Measurements from ENCODE around the gene GLRX2.

The GLRX2 gene

DNA sequence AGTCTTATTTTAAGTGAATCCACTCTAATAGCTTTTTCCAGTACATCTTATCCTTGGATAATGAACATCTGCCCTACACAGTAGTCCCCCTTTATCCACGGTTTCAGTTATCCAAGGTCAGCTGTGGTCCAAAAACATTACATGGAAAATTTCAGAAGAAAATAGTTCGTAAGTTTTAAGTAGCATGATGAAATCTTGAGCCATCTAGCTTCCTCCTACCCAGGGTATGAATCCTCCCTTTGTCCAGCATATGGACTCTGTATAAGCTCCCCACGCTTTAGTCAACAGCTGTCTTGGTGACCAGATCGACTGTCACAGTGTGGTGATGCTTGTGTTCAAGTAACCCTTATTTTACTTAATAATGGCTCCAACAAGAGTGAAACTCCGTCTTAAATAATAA is 2.6 kb downstream of the GLRX2 start:
- Histone ChIP-seq H3K9me3 (ENCODE audit: insufficient read depth, low read length) (no peaks in the 10 kb centered on the region), H3K36me3 (ENCODE audit: insufficient read depth, insufficient read length, low read length) (peaks cover 33% of the 10 kb centered on the region), H3K9ac (ENCODE audit: insufficient read length, low read depth) (no peak overlapping the region), H3K27me3 (ENCODE audit: insufficient read depth, insufficient read length) (peaks cover 14% of the 10 kb centered on the region), H3K4me1 (ENCODE audit: insufficient read depth, insufficient read length) (no peaks in the 10 kb centered on the region), H3K4me3 (ENCODE audit: insufficient read length, low read depth) (no peak overlapping the region)
- DNase-seq (ENCODE audit: low read depth, low spot score), result no peak
- TF ChIP-seq ZNF274 (IDR thresholded peaks at IDR 0.05; ENCODE audit: low read depth, low read length), result no peak
- no peak for TF ChIP-seq YY1 (IDR thresholded peaks at IDR 0.05; ENCODE audit: insufficient read depth, insufficient read length)
- TF ChIP-seq SUZ12 (IDR thresholded peaks at IDR 0.05; ENCODE audit: extremely low read depth, insufficient read depth, insufficient read length), result no peak

DNA sequence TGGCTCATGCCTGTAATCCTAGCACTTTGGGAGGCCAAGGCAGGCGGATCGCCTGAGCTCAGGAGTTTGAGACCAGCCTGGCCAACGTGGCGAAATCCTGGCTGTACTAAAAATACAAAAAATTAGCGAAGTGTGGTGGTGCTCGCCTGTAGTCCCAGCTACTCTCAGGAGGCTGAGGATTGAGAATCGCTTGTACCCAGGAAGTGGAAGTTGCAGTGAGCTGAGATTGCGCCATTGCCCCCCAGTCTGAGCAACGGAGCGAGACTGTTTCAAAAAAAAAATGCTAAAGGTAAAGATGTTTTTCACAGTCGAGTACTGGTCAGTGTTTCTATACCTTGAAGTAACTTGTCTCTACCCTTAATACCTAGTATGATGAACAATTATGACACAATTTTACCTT is 11.1 kb downstream of the GLRX2 start:
- Histone ChIP-seq H3K36me3 (ENCODE audit: insufficient read depth, insufficient read length, low read length) (peaks cover 67% of the 10 kb centered on the region), H3K4me3 (ENCODE audit: insufficient read length, low read depth) (no peak overlapping the region), H3K9me3 (ENCODE audit: insufficient read depth, low read length) (no peaks in the 10 kb centered on the region), H3K4me1 (ENCODE audit: insufficient read depth, insufficient read length) (no peaks in the 10 kb centered on the region), H3K9ac (ENCODE audit: insufficient read length, low read depth) (no peak overlapping the region), H3K27me3 (ENCODE audit: insufficient read depth, insufficient read length) (no peaks in the 10 kb centered on the region)
- DNase-seq (ENCODE audit: low read depth, low spot score), result no peak
- no peak for TF ChIP-seq ZNF274 (IDR thresholded peaks at IDR 0.05; ENCODE audit: low read depth, low read length)
- no peak for TF ChIP-seq YY1 (IDR thresholded peaks at IDR 0.05; ENCODE audit: insufficient read depth, insufficient read length)

DNA sequence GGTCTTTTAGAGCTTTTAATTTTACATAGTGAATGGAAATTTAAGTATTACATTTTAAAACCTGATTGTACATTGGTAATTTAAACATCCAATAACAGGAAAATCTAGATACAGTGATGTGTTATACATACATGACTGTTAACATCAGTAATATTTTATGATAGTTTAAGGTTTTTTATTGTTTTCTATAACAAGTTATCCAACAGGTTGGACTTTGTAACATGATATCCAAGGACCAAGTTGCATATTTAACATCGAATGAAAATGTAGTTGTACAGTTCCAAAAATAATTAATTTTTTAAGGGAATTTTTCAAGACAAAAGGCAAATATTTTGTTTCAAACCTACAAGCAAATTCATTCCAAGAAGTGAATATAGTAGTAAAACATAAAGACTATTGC is 14.3 kb downstream of the GLRX2 start:
- H3K36me3 ChIP-seq (ENCODE audit: insufficient read depth, insufficient read length, low read length), result peaks cover 50% of the 10 kb centered on the region
- TF ChIP-seq YY1 (IDR thresholded peaks at IDR 0.05; ENCODE audit: insufficient read depth, insufficient read length) (no peak), SUZ12 (IDR thresholded peaks at IDR 0.05; ENCODE audit: extremely low read depth, insufficient read depth, insufficient read length) (no peak), ZNF274 (IDR thresholded peaks at IDR 0.05; ENCODE audit: low read depth, low read length) (no peak)

DNA sequence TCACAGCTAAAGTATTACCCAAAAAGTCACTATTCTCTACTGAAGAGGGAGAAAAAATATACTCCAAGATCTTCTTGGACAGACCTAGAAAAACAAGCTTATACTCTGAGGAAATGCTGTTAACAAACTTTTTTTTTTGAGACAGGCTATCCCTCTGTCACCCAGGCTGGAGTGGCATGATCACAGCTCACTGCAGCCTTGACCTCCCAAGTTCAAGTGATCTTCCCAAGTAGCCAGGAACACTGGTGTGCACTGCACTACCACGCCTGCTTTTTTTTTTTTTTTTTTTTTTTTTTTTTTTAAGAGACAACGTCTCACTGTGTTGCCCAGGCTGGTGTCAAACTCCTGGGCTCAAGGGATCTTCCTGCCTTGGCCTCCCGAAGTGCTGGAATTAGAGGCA is 17.3 kb downstream of the GLRX2 start:
- no peaks in the 10 kb centered on the region for H3K4me1 ChIP-seq (ENCODE audit: insufficient read depth, insufficient read length)
- DNase-seq (ENCODE audit: low read depth, low spot score), result no peak
- no peaks in the 10 kb centered on the region for H3K27me3 ChIP-seq (ENCODE audit: insufficient read depth, insufficient read length)
- TF ChIP-seq ZNF274 (IDR thresholded peaks at IDR 0.05; ENCODE audit: low read depth, low read length), result no peak
- TF ChIP-seq YY1 (IDR thresholded peaks at IDR 0.05; ENCODE audit: insufficient read depth, insufficient read length), result no peak
- TF ChIP-seq SUZ12 (IDR thresholded peaks at IDR 0.05; ENCODE audit: extremely low read depth, insufficient read depth, insufficient read length), result no peak
- H3K36me3 ChIP-seq (ENCODE audit: insufficient read depth, insufficient read length, low read length), result peaks cover 61% of the 10 kb centered on the region
- H3K9me3 ChIP-seq (ENCODE audit: insufficient read depth, low read length), result no peaks in the 10 kb centered on the region
- no peak overlapping the region for H3K4me3 ChIP-seq (ENCODE audit: insufficient read length, low read depth)
- H3K9ac ChIP-seq (ENCODE audit: insufficient read length, low read depth), result no peak overlapping the region

More for the DNA sequence above, 14.3 kb downstream of the GLRX2 start:
- Histone ChIP-seq H3K4me1 (ENCODE audit: insufficient read depth, insufficient read length) (no peaks in the 10 kb centered on the region), H3K9ac (ENCODE audit: insufficient read length, low read depth) (no peak overlapping the region), H3K9me3 (ENCODE audit: insufficient read depth, low read length) (no peaks in the 10 kb centered on the region), H3K27me3 (ENCODE audit: insufficient read depth, insufficient read length) (no peaks in the 10 kb centered on the region), H3K4me3 (ENCODE audit: insufficient read length, low read depth) (no peak overlapping the region)
- DNase-seq (ENCODE audit: low read depth, low spot score), result no peak

DNA sequence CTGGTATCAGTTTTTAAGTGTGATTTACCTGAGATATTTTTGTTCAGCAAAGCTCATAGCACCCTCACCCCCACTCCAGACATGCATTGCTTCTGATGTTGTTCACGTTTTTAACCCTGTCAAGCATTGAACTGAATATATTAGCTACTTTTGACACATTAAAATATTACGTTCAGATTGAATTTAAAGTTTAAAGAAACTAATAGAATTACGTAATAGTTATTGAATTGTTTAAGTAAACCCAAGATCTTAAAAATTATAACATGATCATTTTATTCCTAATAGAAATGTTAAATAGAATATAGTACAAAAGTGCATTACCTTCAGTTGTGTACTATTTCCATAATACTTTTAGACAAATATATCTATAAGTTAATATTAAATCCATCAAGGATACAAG is 18.9 kb downstream of the GLRX2 start:
- H3K9me3 ChIP-seq (ENCODE audit: insufficient read depth, low read length), result no peaks in the 10 kb centered on the region
- TF ChIP-seq YY1 (IDR thresholded peaks at IDR 0.05; ENCODE audit: insufficient read depth, insufficient read length) (no peak), SUZ12 (IDR thresholded peaks at IDR 0.05; ENCODE audit: extremely low read depth, insufficient read depth, insufficient read length) (no peak), ZNF274 (IDR thresholded peaks at IDR 0.05; ENCODE audit: low read depth, low read length) (no peak)

DNA sequence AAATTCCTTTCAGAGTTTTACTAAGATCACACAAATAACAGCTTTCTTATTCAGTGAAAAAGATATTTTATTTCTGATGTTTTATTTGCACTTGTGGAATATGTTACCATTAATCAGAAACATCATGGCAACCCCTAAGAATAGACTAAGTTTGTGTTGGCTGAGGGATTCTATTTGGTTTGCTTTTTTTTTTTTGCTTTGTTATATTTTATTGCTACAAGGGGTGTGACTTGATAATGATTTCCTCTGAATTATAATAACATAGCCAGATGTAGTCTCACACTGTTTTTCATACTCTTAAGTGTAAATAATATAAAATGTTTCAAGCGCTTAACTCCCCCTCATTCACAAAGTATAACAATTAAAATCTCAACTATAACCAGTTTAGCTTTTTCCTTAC is 20.0 kb downstream of the GLRX2 start:
- no peak for DNase-seq (ENCODE audit: low read depth, low spot score)
- Histone ChIP-seq H3K4me3 (ENCODE audit: insufficient read length, low read depth) (no peak overlapping the region), H3K9me3 (ENCODE audit: insufficient read depth, low read length) (no peaks in the 10 kb centered on the region), H3K4me1 (ENCODE audit: insufficient read depth, insufficient read length) (no peaks in the 10 kb centered on the region), H3K9ac (ENCODE audit: insufficient read length, low read depth) (no peak overlapping the region), H3K27me3 (ENCODE audit: insufficient read depth, insufficient read length) (no peaks in the 10 kb centered on the region), H3K36me3 (ENCODE audit: insufficient read depth, insufficient read length, low read length) (peaks cover 73% of the 10 kb centered on the region)
- no peak for TF ChIP-seq SUZ12 (IDR thresholded peaks at IDR 0.05; ENCODE audit: extremely low read depth, insufficient read depth, insufficient read length)
- no peak for TF ChIP-seq YY1 (IDR thresholded peaks at IDR 0.05; ENCODE audit: insufficient read depth, insufficient read length)
- TF ChIP-seq ZNF274 (IDR thresholded peaks at IDR 0.05; ENCODE audit: low read depth, low read length), result no peak

More for the DNA sequence above, 18.9 kb downstream of the GLRX2 start:
- Histone ChIP-seq H3K9ac (ENCODE audit: insufficient read length, low read depth) (no peak overlapping the region), H3K27me3 (ENCODE audit: insufficient read depth, insufficient read length) (no peaks in the 10 kb centered on the region), H3K4me1 (ENCODE audit: insufficient read depth, insufficient read length) (no peaks in the 10 kb centered on the region), H3K4me3 (ENCODE audit: insufficient read length, low read depth) (no peak overlapping the region), H3K36me3 (ENCODE audit: insufficient read depth, insufficient read length, low read length) (peaks cover 64% of the 10 kb centered on the region)
- DNase-seq (ENCODE audit: low read depth, low spot score), result no peak

DNA sequence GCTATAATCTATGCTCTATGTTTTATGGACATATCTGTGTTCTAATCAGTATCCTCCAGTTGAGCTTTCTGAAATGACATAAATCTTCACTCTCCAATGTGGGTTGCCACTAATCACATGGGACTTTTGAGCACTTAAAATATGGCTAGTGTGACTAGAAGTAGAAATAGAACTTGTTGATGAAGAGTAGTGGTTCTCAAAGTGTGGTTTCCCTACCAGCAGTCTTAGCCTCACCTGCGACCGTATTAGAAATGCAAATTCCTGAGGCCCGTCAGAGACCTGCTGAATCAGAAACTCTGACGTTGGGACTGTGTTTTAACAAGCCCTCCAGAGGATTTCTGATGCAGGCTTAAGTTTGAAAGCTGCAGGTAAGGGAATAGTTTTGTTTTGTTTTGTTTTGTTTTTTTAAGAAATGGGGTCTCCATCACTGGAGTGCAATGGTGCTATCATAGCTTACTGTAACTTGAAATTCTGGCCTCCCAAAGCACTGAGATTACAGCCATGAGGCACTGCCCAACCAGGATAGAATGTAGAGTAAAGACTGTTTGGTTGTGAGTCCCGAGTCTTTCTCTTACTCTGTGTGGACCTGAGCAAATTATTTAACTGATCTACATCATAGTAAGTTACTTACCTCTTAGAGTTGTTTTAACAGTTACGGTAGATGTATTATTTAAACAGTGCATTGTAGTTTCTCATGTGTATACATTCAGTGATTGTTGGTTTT is 21.7 kb downstream of the GLRX2 start:
- Histone ChIP-seq H3K9me3 (ENCODE audit: insufficient read depth, low read length) (no peaks in the 10 kb centered on the region), H3K27me3 (ENCODE audit: insufficient read depth, insufficient read length) (no peaks in the 10 kb centered on the region), H3K4me1 (ENCODE audit: insufficient read depth, insufficient read length) (no peaks in the 10 kb centered on the region), H3K9ac (ENCODE audit: insufficient read length, low read depth) (no peak overlapping the region), H3K4me3 (ENCODE audit: insufficient read length, low read depth) (no peak overlapping the region), H3K36me3 (ENCODE audit: insufficient read depth, insufficient read length, low read length) (peaks cover 75% of the 10 kb centered on the region)
- no peak for TF ChIP-seq YY1 (IDR thresholded peaks at IDR 0.05; ENCODE audit: insufficient read depth, insufficient read length)
- TF ChIP-seq SUZ12 (IDR thresholded peaks at IDR 0.05; ENCODE audit: extremely low read depth, insufficient read depth, insufficient read length), result no peak
- no peak for TF ChIP-seq ZNF274 (IDR thresholded peaks at IDR 0.05; ENCODE audit: low read depth, low read length)
- DNase-seq (ENCODE audit: low read depth, low spot score), result no peak

All from NT2/D1 (cell line).